ENCODE data around the gene TSC22D3.
"Not testable (repeated sequence)": the region's sequence is repeated elsewhere in the genome, so short reads cannot be mapped to it uniquely, and the experiment has no call there.

The TSC22D3 gene

GRCh38 chrX:107775734-107776511 lies at the start of gene TSC22D3:
TSS of gene TSC22D3 (minus strand) at chrX:107775787. CDS start at chrX:107775419, 368 bp downstream.
- peak; percentile 3 for DNase-seq (ENCODE audit: low read depth, low spot score)

DNA sequence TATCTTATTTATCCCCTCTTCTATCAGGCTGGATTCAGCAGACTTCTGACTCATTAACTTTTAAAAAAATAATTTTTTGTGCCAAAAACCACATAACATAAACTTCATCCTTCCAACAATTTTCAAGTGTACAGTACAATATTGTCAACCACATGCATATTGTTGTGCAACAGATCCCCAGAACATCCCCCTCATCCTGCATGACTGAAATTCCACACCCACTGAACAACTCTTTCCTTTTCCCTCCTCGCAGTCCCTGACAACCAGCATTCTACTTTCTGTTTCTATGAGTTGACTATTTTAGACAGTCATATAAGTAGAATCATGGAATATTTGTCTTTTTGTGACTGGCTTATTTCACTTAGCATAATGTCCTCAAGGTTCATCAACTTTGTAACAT lies 47.9 kb upstream of the TSC22D3 start:
- DNase-seq (ENCODE audit: low read depth, low spot score), result no peak

DNA sequence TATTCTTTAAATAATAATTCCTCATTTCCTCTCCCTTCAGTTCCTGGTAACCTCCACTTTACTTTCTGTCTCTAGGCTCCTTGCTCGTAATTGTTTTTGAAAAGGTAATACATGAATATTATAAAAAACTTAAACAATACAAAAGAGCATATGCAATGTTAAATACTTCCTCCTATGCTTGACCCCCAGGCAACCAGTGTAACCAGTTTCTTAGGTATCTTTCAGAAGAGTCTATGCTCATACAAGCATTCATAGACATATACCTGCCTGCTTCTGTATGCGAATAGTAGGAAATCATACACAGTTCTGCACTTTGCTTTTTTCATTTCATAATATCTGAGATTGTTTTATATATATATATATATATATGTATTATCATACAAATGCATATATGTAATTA lies 47.5 kb upstream of the TSC22D3 start:
- no peak for DNase-seq (ENCODE audit: low read depth, low spot score)

GRCh38 chrX:107818900-107819521 lies 43.4 kb upstream of the TSC22D3 start:
- no peak for DNase-seq (ENCODE audit: low read depth, low spot score)

- not testable (repeated sequence) for DNase-seq (ENCODE audit: low read depth, low spot score)
Observed at GRCh38 chrX:107810053-107810452, 34.5 kb upstream of the TSC22D3 start.

DNA sequence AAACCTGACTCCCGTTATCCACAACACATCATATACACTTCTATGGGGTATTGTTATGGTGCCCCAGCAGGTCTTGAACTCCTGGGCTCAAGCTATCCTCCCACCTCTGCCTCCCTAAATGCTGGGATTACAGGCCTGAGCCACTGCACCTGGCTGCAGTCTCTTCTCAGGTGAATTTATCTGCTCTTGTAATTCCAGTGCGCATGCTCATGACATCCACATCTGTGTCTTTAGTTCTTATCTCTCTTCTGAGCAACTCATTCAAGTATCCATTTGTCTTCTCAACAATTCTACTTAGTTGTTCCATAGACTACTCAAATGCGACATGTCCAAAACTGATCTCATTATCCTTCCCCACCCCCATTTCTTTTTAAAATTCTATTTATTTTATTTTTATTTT lies 29.6 kb upstream of the TSC22D3 start:
- DNase-seq (ENCODE audit: low read depth, low spot score), result no peak

DNA sequence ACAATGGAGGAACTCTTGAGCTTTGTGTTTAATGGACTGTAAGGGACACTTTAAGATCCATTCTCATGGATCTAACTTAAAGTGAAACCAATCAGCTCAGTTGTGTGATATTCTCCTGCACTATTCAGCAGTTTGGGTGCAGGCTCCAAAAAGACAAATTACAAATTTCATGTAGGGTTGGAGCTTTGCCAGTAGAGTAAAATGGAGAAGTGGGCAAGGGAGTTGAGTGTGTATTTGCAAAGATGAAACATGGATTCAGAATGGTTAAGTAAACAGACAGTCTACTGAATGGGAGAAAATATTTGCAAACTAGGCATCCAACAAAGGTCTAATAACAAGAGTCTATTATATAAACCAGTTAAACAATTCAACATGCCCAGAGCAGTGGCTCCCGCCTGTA lies 28.8 kb upstream of the TSC22D3 start:
- DNase-seq (ENCODE audit: low read depth, low spot score), result no peak

- no peak for DNase-seq (ENCODE audit: low read depth, low spot score)
Observed at GRCh38 chrX:107787827-107788226, 12.2 kb upstream of the TSC22D3 start.

DNA sequence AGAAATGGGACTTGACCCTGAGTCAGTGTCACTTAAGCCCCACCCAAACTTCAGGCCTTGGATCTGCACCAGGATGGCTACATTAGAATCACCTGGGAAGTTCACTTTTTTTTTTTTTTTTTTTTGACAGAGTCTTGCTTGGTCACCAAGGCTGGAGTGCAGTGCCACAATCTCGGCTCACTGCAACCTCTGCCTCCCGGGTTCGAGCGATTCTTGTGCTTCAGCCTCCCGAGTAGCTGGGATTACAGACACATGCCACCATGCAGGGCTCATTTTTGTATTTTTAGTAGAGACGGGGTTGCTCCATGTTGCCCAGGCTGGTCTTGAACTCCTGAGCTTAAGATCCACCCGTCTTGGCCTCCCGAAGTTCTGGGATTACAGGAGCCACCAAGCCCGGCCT lies 4.9 kb upstream of the TSC22D3 start:
- DNase-seq (ENCODE audit: low read depth, low spot score), result no peak

DNA sequence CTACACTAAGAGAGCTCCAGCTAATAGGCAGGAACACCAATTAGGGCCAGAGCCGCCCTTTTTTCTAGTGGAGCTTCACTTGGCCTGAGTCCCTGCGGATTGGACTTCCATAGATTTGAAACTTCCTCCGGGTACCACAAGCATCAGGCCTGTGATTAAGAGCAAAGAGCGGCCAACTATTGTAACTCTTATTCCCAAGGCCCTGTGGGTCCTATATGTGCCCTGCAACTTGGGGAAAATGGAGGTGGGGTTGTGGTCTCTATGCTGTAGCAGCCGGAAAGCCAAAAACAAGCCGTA lies 1.9 kb upstream of the TSC22D3 start, which contains the start of gene NCBP2L:
TSS of gene NCBP2L (plus strand) at position 198 of the 297 bp plus-strand sequence. CDS start 16,488 bp downstream, outside the sequence.
- no peak for DNase-seq (ENCODE audit: low read depth, low spot score)

- peak; percentile 41 for DNase-seq (ENCODE audit: low read depth, low spot score)
Observed at GRCh38 chrX:107776649-107777535, 1.3 kb upstream of the TSC22D3 start.

GRCh38 chrX:107775000-107775733 lies 420 bp downstream of the TSC22D3 start:
- no peak for DNase-seq (ENCODE audit: low read depth, low spot score)

DNA sequence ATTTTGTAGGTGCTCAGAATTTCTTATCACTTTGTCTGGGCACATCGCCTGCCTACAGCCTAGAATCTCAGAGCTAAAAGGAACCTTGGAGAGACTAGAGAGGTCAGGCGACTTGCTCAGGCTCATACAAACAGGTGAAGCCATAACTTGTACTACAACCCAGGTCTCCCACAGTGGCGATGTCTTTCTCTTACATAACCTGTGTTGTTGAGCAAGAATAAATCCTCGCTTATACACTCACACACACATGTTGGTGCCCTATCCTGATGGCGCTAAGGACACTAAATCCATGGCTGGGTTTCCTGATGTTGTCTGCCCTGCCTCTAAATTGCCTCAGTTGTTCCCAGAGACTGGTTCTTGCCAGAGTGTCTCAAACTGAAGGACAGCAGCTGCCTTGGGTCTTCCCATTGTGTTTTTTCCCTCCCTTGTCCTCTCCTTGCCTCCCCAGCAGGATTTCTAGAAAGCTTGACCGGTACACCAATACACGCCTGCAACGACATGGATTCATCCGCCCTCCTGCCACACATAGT lies 1.6 kb downstream of the TSC22D3 start:
- DNase-seq (ENCODE audit: low read depth, low spot score), result no peak

- DNase-seq (ENCODE audit: low read depth, low spot score), result no peak
Observed at GRCh38 chrX:107773206-107773605, 2.4 kb downstream of the TSC22D3 start.

- DNase-seq (ENCODE audit: low read depth, low spot score), result no peak
Observed at GRCh38 chrX:107769581-107770317, 5.8 kb downstream of the TSC22D3 start.

DNA sequence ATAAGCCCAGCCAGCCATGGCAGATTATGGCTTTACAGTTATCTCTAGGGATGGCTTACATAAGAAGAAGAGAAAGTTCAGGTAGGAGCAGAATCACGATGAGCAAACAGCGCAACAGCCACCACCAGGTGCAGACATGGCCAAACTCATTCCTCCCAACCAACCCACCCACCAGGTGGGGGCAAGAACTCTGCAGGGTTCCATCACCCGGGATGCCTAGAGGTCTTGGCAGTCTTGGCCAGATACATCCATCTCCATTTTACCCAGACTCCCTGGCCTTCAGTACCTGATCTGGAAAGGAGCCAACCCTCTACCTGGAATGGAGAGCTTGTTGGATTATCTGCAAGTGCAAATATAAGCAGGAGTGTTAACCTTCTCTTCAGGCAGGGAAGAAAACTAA lies 7.5 kb downstream of the TSC22D3 start:
- DNase-seq (ENCODE audit: low read depth, low spot score), result no peak

DNA sequence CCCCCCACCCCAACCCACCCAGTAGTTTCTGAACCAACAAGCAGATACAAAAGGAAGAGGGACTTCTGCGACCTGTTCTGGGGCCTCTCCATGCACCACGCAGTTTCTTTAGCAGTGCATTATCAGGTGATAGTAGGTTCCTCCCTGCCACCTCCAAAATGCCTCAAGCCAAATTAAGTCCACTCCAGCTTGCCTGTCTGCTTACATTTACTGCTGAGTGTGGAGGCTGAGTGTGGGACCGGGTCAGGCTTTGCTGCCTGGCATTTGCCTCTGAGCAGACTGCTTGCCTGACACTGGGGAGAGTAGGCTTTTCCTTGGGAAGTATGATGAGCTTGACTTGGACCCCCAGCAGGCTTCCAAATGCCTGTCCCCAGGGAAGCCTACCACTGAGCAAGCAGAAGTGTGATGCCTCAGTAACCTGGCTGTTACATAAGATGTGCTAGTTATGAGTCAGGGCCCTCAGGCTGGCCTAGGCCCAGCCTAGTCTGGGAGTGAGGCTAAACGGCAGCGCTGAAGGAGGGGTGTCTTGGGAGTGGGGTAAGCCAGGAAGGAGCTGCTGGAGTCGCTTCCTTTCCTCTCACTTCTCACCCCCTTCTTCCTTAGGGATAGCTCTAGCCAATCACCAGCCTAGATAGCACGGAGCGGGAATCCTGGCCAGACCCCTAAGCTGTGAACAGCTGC lies 9.0 kb downstream of the TSC22D3 start:
- no peak for DNase-seq (ENCODE audit: low read depth, low spot score)

- no peak for DNase-seq (ENCODE audit: low read depth, low spot score)
Observed at GRCh38 chrX:107764845-107765608, 10.6 kb downstream of the TSC22D3 start.

DNA sequence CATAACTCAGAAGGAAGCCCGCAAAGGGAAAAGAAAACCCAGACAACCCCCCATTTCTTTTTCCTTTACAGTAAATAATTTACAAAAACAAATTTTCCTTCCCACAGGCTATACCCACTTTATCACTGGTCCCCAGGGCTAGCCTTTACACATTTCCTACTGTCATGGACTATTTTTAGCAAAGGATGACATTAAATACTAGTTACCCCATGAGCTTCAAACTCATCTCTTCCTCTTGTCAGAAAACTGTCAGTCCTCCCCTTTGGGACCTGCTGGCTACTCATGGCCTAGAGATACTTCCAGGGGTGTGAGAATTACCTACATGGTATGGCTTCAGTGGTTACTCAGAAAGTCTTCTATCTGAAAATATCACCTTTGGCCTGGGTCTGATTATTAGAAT lies 11.9 kb downstream of the TSC22D3 start:
- DNase-seq (ENCODE audit: low read depth, low spot score), result no peak
